Tibial nerve (tissue), 4 donors: ENCODE results near the gene ATMIN.
A peak's percentile ranks its signal among the peaks of the same experiment; 100 is the strongest.

ENCODE experiments used
- EP300 ChIP-seq, 2 donors: sonication (generic); formaldehyde crosslinking; IDR thresholded peaks; one replicate each; pipeline ENCODE4 v1.6.1; 2017; ENCODE audit warnings: antibody characterized with exemption in 2 of 2, mild to moderate bottlenecking in 1 of 2
- POLR2A ChIP-seq, 2 donors: fragments of 450-650 bp; IDR thresholded peaks; one replicate each; pipeline ENCODE4 v1.6.1; 2017; ENCODE audit warnings: antibody characterized with exemption in 2 of 2, mild to moderate bottlenecking in 2 of 2, moderate library complexity in 2 of 2
- TF ChIP-seq, protein P1 (sequence below), 5 experiments: fragments of 200-600 bp in 3 of 5; fragments of 450-650 bp in 2 of 5; sonication (generic) in 3 of 5; IDR thresholded peaks; one replicate each; pipeline ENCODE4 v1.5.1; 2016 to 2019; ENCODE audit warnings: antibody characterized with exemption in 5 of 5, mild to moderate bottlenecking in 3 of 5, moderate library complexity in 2 of 5

DNA sequence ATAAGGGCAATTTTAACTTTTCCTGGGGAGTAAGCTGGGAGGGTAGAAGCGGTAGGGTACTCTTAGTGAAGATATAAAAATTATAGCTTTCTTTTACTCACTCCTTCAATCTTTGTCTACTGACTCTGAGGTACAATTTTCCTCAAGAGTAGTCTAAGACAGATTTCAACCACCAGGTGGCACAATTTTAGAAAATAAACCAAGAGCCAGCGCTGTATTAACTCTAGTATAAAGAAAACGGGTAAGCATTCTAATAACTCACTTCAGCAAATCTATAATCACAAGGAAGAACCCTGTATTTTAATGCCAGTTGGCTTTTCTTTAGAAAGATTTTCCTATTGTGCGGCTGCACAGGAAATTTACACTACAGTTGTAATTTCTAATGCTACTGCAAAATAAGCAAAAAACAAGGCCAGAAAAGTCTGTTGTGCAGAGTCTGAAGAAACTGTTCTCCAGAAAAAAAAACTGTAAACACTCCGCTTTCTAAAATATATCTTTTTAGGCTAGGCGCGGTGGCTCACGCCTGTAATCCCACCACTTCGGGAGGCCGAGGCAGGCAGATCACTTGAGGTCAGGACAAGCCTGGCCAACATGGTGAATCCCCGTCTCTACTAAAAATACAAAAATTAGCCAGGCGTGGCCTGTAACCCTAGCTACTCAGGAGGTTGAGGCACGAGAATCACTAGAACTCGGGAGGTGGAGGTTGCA is 30.8 kb upstream of the ATMIN start:
- TF ChIP-seq, protein P1, sequence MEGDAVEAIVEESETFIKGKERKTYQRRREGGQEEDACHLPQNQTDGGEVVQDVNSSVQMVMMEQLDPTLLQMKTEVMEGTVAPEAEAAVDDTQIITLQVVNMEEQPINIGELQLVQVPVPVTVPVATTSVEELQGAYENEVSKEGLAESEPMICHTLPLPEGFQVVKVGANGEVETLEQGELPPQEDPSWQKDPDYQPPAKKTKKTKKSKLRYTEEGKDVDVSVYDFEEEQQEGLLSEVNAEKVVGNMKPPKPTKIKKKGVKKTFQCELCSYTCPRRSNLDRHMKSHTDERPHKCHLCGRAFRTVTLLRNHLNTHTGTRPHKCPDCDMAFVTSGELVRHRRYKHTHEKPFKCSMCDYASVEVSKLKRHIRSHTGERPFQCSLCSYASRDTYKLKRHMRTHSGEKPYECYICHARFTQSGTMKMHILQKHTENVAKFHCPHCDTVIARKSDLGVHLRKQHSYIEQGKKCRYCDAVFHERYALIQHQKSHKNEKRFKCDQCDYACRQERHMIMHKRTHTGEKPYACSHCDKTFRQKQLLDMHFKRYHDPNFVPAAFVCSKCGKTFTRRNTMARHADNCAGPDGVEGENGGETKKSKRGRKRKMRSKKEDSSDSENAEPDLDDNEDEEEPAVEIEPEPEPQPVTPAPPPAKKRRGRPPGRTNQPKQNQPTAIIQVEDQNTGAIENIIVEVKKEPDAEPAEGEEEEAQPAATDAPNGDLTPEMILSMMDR (IDR thresholded peaks at IDR 0.05) = peak; percentile 49 to 70 (median 62)
- TF ChIP-seq POLR2A (IDR thresholded peaks at IDR 0.05) (no peak), EP300 (IDR thresholded peaks at IDR 0.05) (no peak)
